SKM-1 treated with dmso at 0.1 percent for 144 hours (cell line): ENCODE data around the gene SECISBP2L.

ENCODE experiments used
- DNase-seq: peaks from one replicate; lab custom pipeline; 2025; ENCODE audit not compliant: unreplicated experiment; lab: John Stamatoyannopoulos, UW

SECISBP2L gene

GRCh38 chr15:48966595-48967301 lies 79.5 kb downstream of the SECISBP2L start:
- peak; percentile 72 for DNase-seq

DNA sequence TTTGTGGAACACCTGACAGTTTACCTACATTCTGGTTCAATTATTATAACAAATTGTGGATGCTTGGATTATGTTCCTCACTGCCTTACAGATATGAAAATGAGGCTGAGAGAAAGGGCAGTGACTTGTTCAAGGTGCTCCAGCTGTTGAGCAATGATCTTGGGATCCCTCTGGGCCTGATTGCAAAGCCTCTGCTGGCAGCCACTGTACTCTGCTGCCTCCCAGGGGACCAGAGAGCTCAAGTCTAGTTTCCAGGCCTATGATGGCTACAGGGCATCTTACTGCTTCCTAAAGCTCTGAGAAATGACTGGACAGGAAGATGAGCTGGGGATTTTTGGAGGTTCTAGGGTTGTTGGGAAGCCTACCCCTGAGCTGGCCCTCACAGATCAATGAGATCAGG lies 80.3 kb downstream of the SECISBP2L start:
- peak; percentile 18 for DNase-seq

DNA sequence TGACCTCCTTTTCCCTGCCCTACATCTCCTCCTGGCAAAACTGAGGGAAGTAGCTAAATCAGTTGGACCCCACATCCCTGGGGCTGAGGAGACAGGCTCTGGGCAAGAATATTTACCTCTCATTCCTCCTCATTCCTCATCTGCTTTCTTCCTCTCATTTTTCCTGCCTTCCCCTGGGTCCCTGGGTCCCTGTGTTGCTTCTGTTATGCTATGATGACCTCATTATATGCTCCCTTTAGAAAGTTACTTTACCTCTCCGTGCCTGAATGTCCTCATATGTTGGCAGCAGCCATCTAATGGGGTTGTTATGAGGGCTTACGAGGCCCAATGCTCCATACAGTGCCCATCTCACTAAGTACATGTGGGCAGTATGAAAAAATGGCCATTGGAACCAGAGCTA lies 81.3 kb downstream of the SECISBP2L start:
- DNase-seq, result no peak

DNA sequence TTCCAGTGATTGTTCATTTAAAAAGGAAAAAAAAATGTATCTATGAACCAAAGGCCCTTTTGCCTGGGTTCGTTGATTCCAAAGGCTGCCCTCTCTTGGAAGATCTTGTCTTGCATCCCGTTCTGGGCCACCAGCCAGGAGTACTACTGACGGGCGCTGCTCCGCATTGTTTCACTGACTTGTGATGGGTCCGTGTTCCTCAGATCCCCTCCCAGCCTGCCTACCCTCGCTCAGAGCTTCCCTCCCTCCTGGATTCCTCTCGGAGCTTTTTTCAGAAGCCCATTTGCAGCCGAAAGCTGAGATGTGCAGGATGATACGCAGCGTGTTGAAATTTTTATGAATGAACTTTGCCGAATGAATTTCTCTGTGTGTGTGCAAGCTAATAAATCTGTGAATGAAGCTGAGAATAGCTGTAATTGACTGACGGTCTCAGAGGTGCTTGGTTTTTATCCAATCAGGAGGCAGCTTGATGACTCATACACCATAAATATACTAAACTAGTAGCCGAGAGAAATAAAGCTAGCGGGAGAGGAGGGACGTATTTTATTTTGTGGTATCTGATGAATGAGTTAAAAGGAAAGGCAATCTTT lies 82.6 kb downstream of the SECISBP2L start, which contains the start of gene SHC4:
Gene SHC4 (minus strand): TSS at position 396 of the 590 bp plus-strand sequence. CDS start 904 bp downstream, outside the sequence.
- DNase-seq, result no peak

DNA sequence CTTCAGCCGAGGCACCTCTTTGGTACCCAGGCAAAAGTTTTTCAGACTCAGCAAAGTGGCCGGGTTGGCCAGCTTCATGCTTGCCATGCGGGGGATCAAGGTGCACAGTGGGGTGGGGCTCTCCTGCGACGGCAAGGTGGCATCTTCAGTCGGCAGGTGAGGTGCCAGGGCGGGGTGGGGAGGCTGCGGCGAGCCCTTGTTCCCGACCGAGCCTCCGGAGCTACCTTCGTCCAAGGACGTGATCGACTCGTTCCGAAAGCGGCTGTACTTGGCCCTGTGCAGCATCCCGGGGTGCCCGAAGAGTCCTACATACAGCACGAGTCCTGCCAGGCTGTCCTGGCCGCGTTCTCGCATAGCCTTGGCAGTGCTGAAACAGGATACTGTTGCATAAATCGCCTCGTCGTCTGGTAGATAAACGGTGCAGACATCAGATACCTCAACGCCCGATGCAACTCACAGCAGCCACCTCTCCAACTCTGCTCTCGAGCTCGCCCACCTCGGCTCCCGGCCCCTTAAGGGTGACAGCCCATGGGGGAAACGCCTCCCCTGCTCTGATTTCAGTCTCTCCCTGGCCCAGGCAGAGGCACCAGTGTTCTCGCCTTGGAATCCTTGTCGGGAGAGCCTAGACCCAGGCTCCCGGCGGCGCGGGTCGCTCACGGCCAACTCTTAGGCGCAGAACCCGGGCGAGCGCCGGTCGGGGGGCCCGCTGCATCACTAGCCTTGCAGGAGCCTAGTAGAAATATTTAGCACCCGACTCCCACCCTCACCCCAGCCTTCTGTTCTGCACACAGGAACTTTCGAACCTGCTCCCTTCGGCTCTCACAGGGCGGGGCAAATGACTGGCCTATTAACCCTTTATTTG lies 83.4 kb downstream of the SECISBP2L start:
- DNase-seq, result no peak

- DNase-seq, result no peak
Observed at GRCh38 chr15:48955967-48956366, 90.3 kb downstream of the SECISBP2L start.

- no peak for DNase-seq
Observed at GRCh38 chr15:48955370-48955769, 90.9 kb downstream of the SECISBP2L start.

DNA sequence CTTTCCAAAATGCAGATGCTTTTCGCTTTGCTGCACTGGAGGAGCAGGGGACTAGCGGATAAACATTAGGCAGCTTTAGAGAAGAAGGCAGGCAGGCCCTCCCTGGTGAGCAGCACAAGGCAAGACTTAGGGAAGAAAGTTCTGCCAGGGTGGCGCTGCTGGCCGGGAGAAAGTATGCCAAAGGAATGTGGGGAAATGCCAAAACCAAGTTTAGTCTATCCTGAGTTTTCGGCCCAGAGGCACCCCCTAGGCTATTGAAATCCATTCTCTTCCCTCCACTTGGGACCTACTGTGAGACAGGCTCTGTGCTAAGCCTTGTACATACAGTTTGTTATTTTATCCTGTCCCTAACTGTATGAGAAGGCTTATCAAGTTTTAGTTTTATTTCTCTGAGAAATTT lies 91.7 kb downstream of the SECISBP2L start:
- no peak for DNase-seq

- no peak for DNase-seq
Observed at GRCh38 chr15:48946840-48947187, 99.4 kb downstream of the SECISBP2L start.

GRCh38 chr15:48946074-48946839 lies 100.0 kb downstream of the SECISBP2L start:
- DNase-seq, result peak; percentile 36

GRCh38 chr15:48945386-48945785 lies 100.9 kb downstream of the SECISBP2L start:
- no peak for DNase-seq

- no peak for DNase-seq
Observed at GRCh38 chr15:48941904-48942303, 104.3 kb downstream of the SECISBP2L start.

DNA sequence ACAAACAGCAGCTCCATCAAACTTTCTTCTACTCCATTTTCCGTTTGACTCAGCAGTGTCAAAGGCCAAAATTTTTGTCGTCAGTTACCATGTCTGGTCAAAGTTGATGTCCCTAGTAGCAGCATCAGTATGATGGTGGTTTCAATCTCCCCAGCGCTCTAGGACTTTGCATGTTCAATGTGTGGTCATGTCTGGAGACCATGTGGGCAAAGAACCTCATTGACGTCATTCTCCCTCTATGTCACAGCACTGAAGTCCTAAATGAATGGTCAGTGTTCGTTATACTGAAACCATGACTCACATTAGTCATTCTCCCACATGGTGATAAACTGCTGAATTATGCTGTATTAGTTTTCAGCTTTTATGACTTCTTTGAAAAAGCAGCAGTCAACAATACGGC lies 105.7 kb downstream of the SECISBP2L start:
- no peak for DNase-seq

- no peak for DNase-seq
Observed at GRCh38 chr15:48939648-48940047, 106.6 kb downstream of the SECISBP2L start.
